HL-60 (cell line): ENCODE results near the gene PLXNB3.

Source experiments
- SPI1 ChIP-seq: IDR thresholded peaks from 2 replicates; pipeline ENCODE4 v1.6.1; 2012; ENCODE audit warnings: low read depth, mild to moderate bottlenecking, borderline replicate concordance
- TF ChIP-seq, protein P1 (sequence below): IDR thresholded peaks from one replicate; pipeline ENCODE4 v1.5.1; 2011; ENCODE audit warnings: low read length, control low read depth, inconsistent platforms; ENCODE audit not compliant: insufficient read depth

DNA sequence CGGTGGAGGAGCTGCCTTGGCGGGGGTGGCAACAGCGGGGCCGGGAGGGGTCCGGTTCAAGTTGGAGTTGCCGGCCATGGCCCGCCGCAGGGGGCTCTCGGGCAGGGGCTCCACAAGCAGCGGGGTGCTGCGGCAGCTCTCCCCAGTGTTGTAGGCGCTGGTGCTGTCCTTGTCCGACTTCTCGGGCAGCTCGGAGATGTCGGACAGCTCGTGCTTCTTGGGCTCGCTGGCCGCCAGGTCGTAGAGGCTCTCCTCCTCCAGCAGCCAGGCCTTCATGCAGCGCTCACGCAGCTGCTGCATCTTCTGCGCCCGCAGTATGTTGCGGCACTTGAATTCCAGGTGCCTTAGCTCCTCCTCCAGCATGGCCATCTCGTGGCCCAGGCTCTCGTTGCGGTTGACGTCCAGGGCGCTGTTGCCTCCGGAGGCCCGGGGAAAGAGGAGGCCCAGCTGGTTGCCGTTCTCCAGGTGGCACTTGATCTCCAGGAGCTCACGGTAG is 40.1 kb downstream of the PLXNB3 start:
- TF ChIP-seq, protein P1, sequence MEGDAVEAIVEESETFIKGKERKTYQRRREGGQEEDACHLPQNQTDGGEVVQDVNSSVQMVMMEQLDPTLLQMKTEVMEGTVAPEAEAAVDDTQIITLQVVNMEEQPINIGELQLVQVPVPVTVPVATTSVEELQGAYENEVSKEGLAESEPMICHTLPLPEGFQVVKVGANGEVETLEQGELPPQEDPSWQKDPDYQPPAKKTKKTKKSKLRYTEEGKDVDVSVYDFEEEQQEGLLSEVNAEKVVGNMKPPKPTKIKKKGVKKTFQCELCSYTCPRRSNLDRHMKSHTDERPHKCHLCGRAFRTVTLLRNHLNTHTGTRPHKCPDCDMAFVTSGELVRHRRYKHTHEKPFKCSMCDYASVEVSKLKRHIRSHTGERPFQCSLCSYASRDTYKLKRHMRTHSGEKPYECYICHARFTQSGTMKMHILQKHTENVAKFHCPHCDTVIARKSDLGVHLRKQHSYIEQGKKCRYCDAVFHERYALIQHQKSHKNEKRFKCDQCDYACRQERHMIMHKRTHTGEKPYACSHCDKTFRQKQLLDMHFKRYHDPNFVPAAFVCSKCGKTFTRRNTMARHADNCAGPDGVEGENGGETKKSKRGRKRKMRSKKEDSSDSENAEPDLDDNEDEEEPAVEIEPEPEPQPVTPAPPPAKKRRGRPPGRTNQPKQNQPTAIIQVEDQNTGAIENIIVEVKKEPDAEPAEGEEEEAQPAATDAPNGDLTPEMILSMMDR = no peak
- TF ChIP-seq SPI1 = no peak
